Measurements from ENCODE around the gene SGMS1.
"Not testable (repeated sequence)": the region's sequence is repeated elsewhere in the genome, so short reads cannot be mapped to it uniquely, and the experiment has no call there.

SGMS1 gene

GRCh38 chr10:50578949-50579348, 44.8 kb downstream of the SGMS1 start:
- no peak for DNase-seq

- no peak for DNase-seq
Measured at GRCh38 chr10:50577681-50578350, 45.9 kb downstream of the SGMS1 start.

- DNase-seq: no peak
Measured at GRCh38 chr10:50577010-50577409, 46.7 kb downstream of the SGMS1 start.

GRCh38 chr10:50576245-50576815, 47.4 kb downstream of the SGMS1 start:
- DNase-seq: no peak

GRCh38 chr10:50575477-50576244, 48.1 kb downstream of the SGMS1 start:
- DNase-seq: no peak

GRCh38 chr10:50574931-50575330, 48.8 kb downstream of the SGMS1 start:
- no peak for DNase-seq

GRCh38 chr10:50574305-50574704, 49.5 kb downstream of the SGMS1 start:
- DNase-seq: no peak

GRCh38 chr10:50572017-50572491, 51.7 kb downstream of the SGMS1 start:
- no peak for DNase-seq

GRCh38 chr10:50568750-50569149, 55.0 kb downstream of the SGMS1 start:
- not testable (repeated sequence) for DNase-seq

- DNase-seq: no peak
Measured at GRCh38 chr10:50567384-50567783, 56.4 kb downstream of the SGMS1 start.

GRCh38 chr10:50566150-50566549, 57.6 kb downstream of the SGMS1 start:
- no peak for DNase-seq

GRCh38 chr10:50565301-50566083, 58.3 kb downstream of the SGMS1 start:
- no peak for DNase-seq

GRCh38 chr10:50563906-50564305, 59.9 kb downstream of the SGMS1 start:
- no peak for DNase-seq

GRCh38 chr10:50561816-50562215, 61.9 kb downstream of the SGMS1 start:
- no peak for DNase-seq

- no peak for DNase-seq
Measured at GRCh38 chr10:50561266-50561665, 62.5 kb downstream of the SGMS1 start.

GRCh38 chr10:50560370-50560769, 63.4 kb downstream of the SGMS1 start:
- DNase-seq: no peak

- DNase-seq: no peak
Measured at GRCh38 chr10:50558371-50558770, 65.4 kb downstream of the SGMS1 start.

- no peak for DNase-seq
Measured at GRCh38 chr10:50557130-50557682, 66.5 kb downstream of the SGMS1 start.

GRCh38 chr10:50556237-50557120, 67.3 kb downstream of the SGMS1 start:
- DNase-seq: no peak

GRCh38 chr10:50554995-50555568, 68.7 kb downstream of the SGMS1 start:
- DNase-seq: no peak

GRCh38 chr10:50554376-50554994, 69.3 kb downstream of the SGMS1 start:
- no peak for DNase-seq
